ENCODE results near the gene N4BP2L2. TPM values are rescaled to one million over a fixed set of nuclear protein-coding genes. Genes with fewer than 3 reads are reported as not detected.

N4BP2L2 gene
- total and polyA plus RNA-seq, 2 of the 13 experiments (the other 11 are each of a cell fraction or from before 2014, with no cell fraction given) = 58.9 to 81.2 TPM

- no peak for FAIRE-seq
- intact Hi-C loops (cut with micrococcal nuclease; ENCODE audit: unreplicated experiment) (no loop called here), in situ Hi-C loops (cut with HindIII; ENCODE audit: extremely low pct_ligation_motif_present, low pct_unique_long_range_greater_than_20kb) (no loop called here)
- no peak for DNase-seq (ENCODE audit: low spot score)
- ATAC-seq = no peak
- POLR2A ChIA-PET = no interaction called here
- Histone ChIP-seq H2AFZ (ENCODE audit: low read length) (no peak overlapping the region), H3K27ac (ENCODE audit: extremely low read length, insufficient read depth, low read length) (peak overlapping the region; percentile 74), H3K4me1 (ENCODE audit: insufficient read depth, low read length) (peaks cover 51% of the 10 kb centered on the region), H4K20me1 (ENCODE audit: insufficient read depth, low read length) (no peaks in the 10 kb centered on the region), H3K36me3 (replicated peaks in 1 of 2; ENCODE audit: control insufficient read depth in 1 of 2, insufficient read depth in 2 of 2, low read length in 2 of 2) (peaks cover 0 to 2% of the 10 kb centered on the region in 2 experiments; a peak in 1 of 5 replicates), H3K9ac (ENCODE audit: insufficient read depth, low read depth, low read length) (no peak overlapping the region), H3K79me2 (ENCODE audit: insufficient read depth, low read length) (peaks cover 4% of the 10 kb centered on the region), H3K4me3 (replicated peaks in 1 of 3; ENCODE audit: insufficient read depth in 1 of 3, low read depth in 2 of 3, low read length in 3 of 3) (no peak overlapping the region), H3K4me2 (ENCODE audit: low read depth, low read length) (no peak overlapping the region), H3K9me3 (ENCODE audit: low read length) (no peaks in the 10 kb centered on the region), H3K27me3 (ENCODE audit: control insufficient read depth in 1 of 2, insufficient read depth in 2 of 2, low read length in 2 of 2) (no peaks in the 10 kb centered on the region)
- 94% methylated on average over 2 of the region's 2 CpGs for WGBS (ENCODE audit: low lambda C conversion rate)
- no TSS peak for BruUV-seq (replicated peaks)
- TF ChIP-seq PAF1 (CRISPR knock-in tag; IDR thresholded peaks at IDR 0.05) = peak; percentile 62; the same call in 1 of the 2 replicates
- TF ChIP-seq ZNF556 (CRISPR knock-in tag; IDR thresholded peaks at IDR 0.05; ENCODE audit: borderline replicate concordance) = no peak
- no peak for TF ChIP-seq ZSCAN20 (CRISPR knock-in tag; IDR thresholded peaks at IDR 0.05; ENCODE audit: borderline replicate concordance)
- CTCF ChIA-PET (ENCODE audit: low intra/inter-chr PET ratio, low total read pairs) = no interaction called here
Measured at GRCh38 chr13:32504876-32505275, 33.7 kb downstream of the N4BP2L2 start.

- Histone ChIP-seq H3K4me2 (ENCODE audit: low read depth, low read length) (peak overlapping the region; percentile 71), H3K4me3 (replicated peaks in 1 of 3; ENCODE audit: insufficient read depth in 1 of 3, low read depth in 2 of 3, low read length in 3 of 3) (no peak overlapping the region), H3K9me3 (ENCODE audit: low read length) (no peaks in the 10 kb centered on the region), H2AFZ (ENCODE audit: low read length) (no peak overlapping the region), H3K79me2 (ENCODE audit: insufficient read depth, low read length) (peaks cover 4% of the 10 kb centered on the region), H3K36me3 (replicated peaks in 1 of 2; ENCODE audit: control insufficient read depth in 1 of 2, insufficient read depth in 2 of 2, low read length in 2 of 2) (peaks cover 0 to 2% of the 10 kb centered on the region in 2 experiments; a peak in 1 of 5 replicates), H3K9ac (ENCODE audit: insufficient read depth, low read depth, low read length) (no peak overlapping the region; the same call in 1 of the 2 replicates), H4K20me1 (ENCODE audit: insufficient read depth, low read length) (no peaks in the 10 kb centered on the region), H3K4me1 (ENCODE audit: insufficient read depth, low read length) (peaks cover 57% of the 10 kb centered on the region), H3K27me3 (ENCODE audit: control insufficient read depth in 1 of 2, insufficient read depth in 2 of 2, low read length in 2 of 2) (no peaks in the 10 kb centered on the region), H3K27ac (ENCODE audit: extremely low read length, insufficient read depth, low read length) (peak overlapping the region; percentile 74)
- BruUV-seq (replicated peaks) = no TSS peak
- 0% methylated on average over 1 of the region's 1 CpG for WGBS (ENCODE audit: low lambda C conversion rate)
- no peak for TF ChIP-seq SOX13 (IDR thresholded peaks at IDR 0.05)
- 0 out of 4 replicates have a peak, but pooled peaks of 1 of the 2 experiments have one; percentile 21 for TF ChIP-seq SOX13 (CRISPR knock-in tag; conservative IDR thresholded peaks at IDR 0.05 in 1 of 2, IDR thresholded peaks at IDR 0.05 in 1 of 2)
- TF ChIP-seq SRY (CRISPR knock-in tag; IDR thresholded peaks at IDR 0.05) = no peak
- TF ChIP-seq GLMP (CRISPR knock-in tag; IDR thresholded peaks at IDR 0.05; ENCODE audit: borderline replicate concordance) = no peak
- no peak for TF ChIP-seq SOX6 (IDR thresholded peaks at IDR 0.05)
- TF ChIP-seq SOX6 (CRISPR knock-in tag; IDR thresholded peaks at IDR 0.05) = no peak; the same call in 1 of the 2 replicates
- peak; percentile 60; the same call in 1 of the 2 replicates for TF ChIP-seq SRF (IDR thresholded peaks at IDR 0.05; ENCODE audit: low read depth, low read length)
- peak; percentile 7; the same call in 2 of the 3 replicates for ATAC-seq
- ChIA-PET POLR2A (interaction anchor here (1.4 kb wide), 1 partner anchor 34 kb away, joined by 5 read pairs; the partner anchor contains the start of gene N4BP2L2), CTCF (ENCODE audit: low intra/inter-chr PET ratio, low total read pairs) (no interaction called here)
- intact Hi-C loops (cut with micrococcal nuclease; ENCODE audit: unreplicated experiment) (no loop called here), in situ Hi-C loops (cut with HindIII; ENCODE audit: extremely low pct_ligation_motif_present, low pct_unique_long_range_greater_than_20kb) (no loop called here)
- peak; percentile 74 for DNase-seq (ENCODE audit: low spot score)
- FAIRE-seq = no peak
Measured at GRCh38 chr13:32504263-32504662, 34.3 kb downstream of the N4BP2L2 start.
